KMS-11 (cell line): Measurements from ENCODE around the gene METAP1D.

ENCODE experiments used
- H2AFZ ChIP-seq: fragments of 200-600 bp; sonication (generic); 2 replicates; pipeline ENCODE4 v1.6.1; 2016; ENCODE audit warnings: antibody characterized with exemption, mixed run types, low read depth
- H3K27ac ChIP-seq: fragments of 200-600 bp; sonication (generic); 2 replicates; pipeline ENCODE4 v1.6.1; 2016; ENCODE audit warnings: mild to moderate bottlenecking, mixed run types
- H3K27me3 ChIP-seq: fragments of 200-600 bp; sonication (generic); 2 replicates; pipeline ENCODE4 v1.6.1; 2017; ENCODE audit warnings: mild to moderate bottlenecking, low read depth, mixed run types, moderate library complexity; ENCODE audit not compliant: insufficient read depth
- H3K36me3 ChIP-seq: fragments of 200-600 bp; sonication (generic); 2 replicates; pipeline ENCODE4 v1.6.1; 2017; ENCODE audit warnings: mild to moderate bottlenecking, mixed run types; ENCODE audit not compliant: insufficient read depth
- H3K4me1 ChIP-seq: fragments of 200-600 bp; sonication (generic); 2 replicates; pipeline ENCODE4 v1.6.1; 2016; ENCODE audit warnings: mild to moderate bottlenecking, low read depth, mixed run types; ENCODE audit not compliant: poor library complexity, severe bottlenecking
- H3K4me2 ChIP-seq: fragments of 200-600 bp; sonication (generic); 2 replicates; pipeline ENCODE4 v1.7.0; 2016; ENCODE audit warnings: mild to moderate bottlenecking, mixed run types
- H3K4me3 ChIP-seq: fragments of 200-600 bp; sonication (generic); IDR thresholded peaks from 2 replicates; pipeline ENCODE4 v1.6.1; 2017; ENCODE audit warnings: low read depth, low read length, mixed read lengths; ENCODE audit not compliant: insufficient read depth
- H3K79me2 ChIP-seq: fragments of 200-600 bp; sonication (generic); 2 replicates; pipeline ENCODE4 v1.6.1; 2016; ENCODE audit warnings: low read depth, mixed run types; ENCODE audit not compliant: insufficient read depth
- H3K9ac ChIP-seq: fragments of 200-600 bp; sonication (generic); 2 replicates; pipeline ENCODE4 v1.6.1; 2016; ENCODE audit warnings: mild to moderate bottlenecking, mixed run types
- H4K20me1 ChIP-seq: fragments of 200-600 bp; sonication (generic); 2 replicates; pipeline ENCODE4 v1.6.1; 2016; ENCODE audit warnings: mild to moderate bottlenecking, mixed run types; ENCODE audit not compliant: insufficient read depth
- CTCF ChIP-seq: fragments of 200-600 bp; sonication (generic); conservative IDR thresholded peaks from 2 replicates; pipeline ENCODE4 v1.6.1; 2017; ENCODE audit warnings: low read depth, mild to moderate bottlenecking, antibody characterized with exemption, low read length, moderate library complexity, mixed read lengths

The METAP1D gene

GRCh38 chr2:172091000-172091641, 91.4 kb downstream of the METAP1D start:
- TF ChIP-seq CTCF = no peak
- Histone ChIP-seq H4K20me1 (no peaks in the 10 kb centered on the region), H3K27me3 (peaks cover 93% of the 10 kb centered on the region), H3K79me2 (no peaks in the 10 kb centered on the region), H3K36me3 (no peaks in the 10 kb centered on the region), H2AFZ (no peak overlapping the region), H3K9ac (no peak overlapping the region), H3K27ac (no peak overlapping the region), H3K4me1 (peaks cover 7% of the 10 kb centered on the region), H3K4me3 (no peak overlapping the region), H3K4me2 (no peak overlapping the region)

DNA sequence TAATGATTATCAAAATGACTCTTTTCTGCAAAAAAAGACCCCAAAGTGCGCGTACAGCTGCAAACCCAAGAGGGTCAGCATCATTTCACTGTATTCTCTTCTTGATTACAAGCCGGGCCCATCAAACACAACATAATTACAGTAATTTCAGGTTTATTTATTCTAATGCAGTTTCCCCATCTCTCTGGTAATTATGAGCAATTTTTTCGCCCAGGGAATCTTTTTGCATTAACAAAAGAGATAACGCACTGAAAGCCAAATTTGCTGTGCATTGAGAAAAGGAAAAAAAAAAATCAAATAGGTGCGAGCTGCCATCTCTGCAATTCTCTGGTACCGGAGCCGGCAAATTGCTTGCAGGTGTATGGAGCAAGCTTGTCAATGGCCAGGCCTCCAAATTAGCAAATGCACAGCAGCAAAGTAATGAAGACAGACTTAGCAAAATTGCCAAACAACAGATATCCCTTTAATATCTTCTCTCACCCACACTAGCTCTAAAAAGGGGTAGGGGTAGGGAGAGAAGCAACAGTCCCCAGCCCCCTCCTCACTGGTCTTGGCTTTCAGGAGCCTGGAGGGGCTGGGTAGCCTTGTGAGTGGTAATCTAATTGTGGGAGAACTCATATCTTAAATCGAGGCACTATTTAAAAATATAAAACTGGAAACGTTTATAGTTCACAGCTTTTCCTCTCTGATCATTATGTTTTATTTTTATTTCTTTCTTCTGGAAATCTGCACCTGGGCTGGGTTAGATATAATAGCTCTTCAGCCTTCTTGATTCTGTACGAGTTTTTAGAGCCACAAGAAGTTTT, 92.2 kb downstream of the METAP1D start:
- Histone ChIP-seq H4K20me1 (no peaks in the 10 kb centered on the region), H3K79me2 (no peaks in the 10 kb centered on the region), H3K36me3 (no peaks in the 10 kb centered on the region), H3K27ac (no peak overlapping the region), H2AFZ (no peak overlapping the region), H3K4me1 (peaks cover 12% of the 10 kb centered on the region), H3K4me3 (no peak overlapping the region), H3K4me2 (no peak overlapping the region), H3K27me3 (peaks cover 93% of the 10 kb centered on the region), H3K9ac (no peak overlapping the region)
- no peak for TF ChIP-seq CTCF

DNA sequence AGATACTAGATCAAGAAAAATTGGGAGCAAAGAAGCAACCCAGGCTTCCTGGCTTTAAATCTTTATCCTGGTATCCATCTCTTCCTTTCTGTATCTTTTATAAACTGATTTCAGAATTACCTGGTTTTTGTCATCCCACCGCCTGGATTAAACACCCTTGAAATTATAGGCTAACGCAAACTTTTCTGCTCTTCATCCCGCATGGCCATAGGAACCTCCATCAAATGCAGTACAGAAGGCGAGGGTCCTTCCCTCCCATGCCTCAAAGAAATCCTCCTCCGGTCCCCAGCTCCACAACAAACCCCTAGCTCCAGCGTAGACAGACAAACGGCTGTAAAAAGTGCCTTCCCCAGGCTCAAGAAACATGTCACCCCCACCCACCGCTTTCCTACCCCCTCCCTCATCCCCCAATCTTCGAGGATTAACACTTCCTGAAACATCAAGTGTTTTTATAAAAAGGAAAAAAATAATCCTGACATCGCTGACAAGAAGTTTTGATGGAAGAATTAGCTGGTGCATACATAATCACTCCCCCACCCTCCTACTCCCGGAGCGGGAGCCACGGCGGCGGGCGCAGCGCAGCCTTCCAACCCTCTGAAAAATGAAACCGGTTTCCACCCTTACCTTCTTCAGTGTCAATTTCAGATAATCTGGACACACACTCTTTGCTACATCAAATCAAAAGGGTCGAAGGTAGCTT, 93.1 kb downstream of the METAP1D start:
- Histone ChIP-seq H3K9ac (no peak overlapping the region), H2AFZ (no peak overlapping the region), H3K79me2 (no peaks in the 10 kb centered on the region), H4K20me1 (no peaks in the 10 kb centered on the region), H3K4me3 (no peak overlapping the region), H3K4me1 (peaks cover 21% of the 10 kb centered on the region), H3K4me2 (no peak overlapping the region), H3K27ac (no peak overlapping the region), H3K36me3 (no peaks in the 10 kb centered on the region), H3K27me3 (peaks cover 93% of the 10 kb centered on the region)
- no peak for TF ChIP-seq CTCF

GRCh38 chr2:172093416-172094293, 93.9 kb downstream of the METAP1D start:
- Histone ChIP-seq H3K27ac (no peak overlapping the region), H3K36me3 (no peaks in the 10 kb centered on the region), H3K4me1 (peaks cover 29% of the 10 kb centered on the region), H2AFZ (peak overlapping the region; percentile 95; the same call in 1 of the 2 replicates), H3K4me3 (no peak overlapping the region), H3K4me2 (peak overlapping the region; percentile 79; the same call in 1 of the 2 replicates), H3K9ac (no peak overlapping the region), H4K20me1 (no peaks in the 10 kb centered on the region), H3K79me2 (no peaks in the 10 kb centered on the region), H3K27me3 (peaks cover 93% of the 10 kb centered on the region)
- no peak for TF ChIP-seq CTCF
